Measurements from ENCODE around the gene AGTR1.

The AGTR1 gene

DNA sequence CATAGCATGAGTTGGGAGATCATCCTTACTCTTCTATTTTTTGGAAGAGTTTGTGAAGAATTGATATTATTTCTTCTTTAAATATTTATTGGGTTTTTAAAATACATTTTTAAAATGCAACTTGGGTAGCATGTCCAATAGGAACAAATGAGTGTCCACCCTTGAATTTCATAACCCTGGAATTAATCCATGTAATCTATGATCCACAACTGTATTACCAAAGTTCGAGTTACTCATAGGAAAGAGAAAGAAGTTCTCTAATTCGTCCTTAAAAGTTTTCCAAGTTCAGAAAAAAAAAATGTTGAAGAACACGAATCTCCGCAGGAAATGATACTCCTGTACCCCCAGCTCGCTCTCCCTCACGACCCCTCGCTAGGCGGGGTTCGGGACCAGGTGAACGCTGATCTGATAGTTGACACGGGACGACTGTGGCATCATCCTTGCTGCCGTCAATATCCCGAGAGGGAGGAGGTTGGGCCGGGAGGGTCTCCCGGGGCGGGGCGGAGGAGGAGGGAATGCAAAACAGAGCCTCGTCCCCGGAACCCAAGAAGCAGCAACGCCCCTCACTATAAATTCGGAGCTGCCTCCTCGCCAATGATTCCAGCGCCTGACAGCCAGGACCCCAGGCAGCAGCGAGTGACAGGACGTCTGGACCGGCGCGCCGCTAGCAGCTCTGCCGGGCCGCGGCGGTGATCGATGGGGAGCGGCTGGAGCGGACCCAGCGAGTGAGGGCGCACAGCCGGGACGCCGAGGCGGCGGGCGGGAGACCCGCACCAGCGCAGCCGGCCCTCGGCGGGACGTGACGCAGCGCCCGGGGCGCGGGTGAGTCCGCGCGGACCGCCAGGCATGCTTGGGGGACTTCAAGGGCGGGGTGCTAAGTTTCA is at the start of gene AGTR1:
Gene AGTR1 (plus strand): TSS at position 598 of the 884 bp plus-strand sequence. CDS start 43,133 bp downstream, outside the sequence.
- DNase-seq, result no peak

DNA sequence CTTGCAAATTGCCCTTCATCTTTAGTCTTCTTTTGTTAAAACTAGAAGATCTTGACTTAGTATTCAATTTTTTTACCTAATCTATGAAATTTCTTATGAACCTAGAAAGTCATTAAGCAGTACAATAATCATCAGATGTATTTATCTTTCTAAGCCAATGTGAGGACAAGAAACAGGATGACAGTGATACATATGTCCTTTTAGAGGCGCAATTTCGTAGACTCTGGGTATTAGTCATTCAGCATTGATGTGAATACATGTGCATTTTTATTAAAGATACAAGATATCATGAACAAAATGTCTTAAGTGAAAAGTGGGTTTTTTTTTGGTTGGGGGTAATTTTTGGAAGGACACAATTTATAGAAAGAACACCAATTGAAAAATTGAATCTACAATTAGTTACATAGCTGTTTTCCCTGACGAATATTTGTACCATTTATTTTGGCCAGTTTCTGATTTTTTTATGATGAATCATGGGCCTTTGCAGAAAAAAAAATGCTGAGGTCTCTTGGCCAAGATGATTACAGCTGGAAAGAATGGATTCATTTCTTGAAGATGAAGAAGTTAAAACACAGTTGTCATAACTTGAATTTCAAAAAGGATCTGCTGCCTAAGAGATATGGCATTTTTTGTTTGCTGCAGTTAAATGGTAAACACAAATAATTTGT is 48.9 kb upstream of the AGTR1 start:
- DNase-seq, result no peak

DNA sequence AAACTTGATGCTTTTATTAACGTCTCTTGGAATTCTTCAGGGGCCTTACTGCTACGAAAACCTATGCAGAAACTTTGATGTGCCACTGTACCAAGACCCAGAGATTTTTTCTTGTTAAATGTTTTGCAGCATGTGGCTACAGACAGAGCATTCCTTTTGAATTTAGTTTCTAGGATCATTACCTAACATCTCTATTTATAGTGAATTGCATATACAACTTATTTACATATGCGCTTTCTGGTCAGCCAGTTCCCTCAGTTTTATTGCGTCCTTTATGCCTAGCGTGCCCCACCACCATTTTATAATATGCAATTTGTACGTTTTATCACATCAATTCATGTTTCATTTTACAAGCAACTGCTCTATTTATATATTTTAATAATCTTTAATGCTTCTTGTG is 46.2 kb upstream of the AGTR1 start:
- DNase-seq, result no peak

DNA sequence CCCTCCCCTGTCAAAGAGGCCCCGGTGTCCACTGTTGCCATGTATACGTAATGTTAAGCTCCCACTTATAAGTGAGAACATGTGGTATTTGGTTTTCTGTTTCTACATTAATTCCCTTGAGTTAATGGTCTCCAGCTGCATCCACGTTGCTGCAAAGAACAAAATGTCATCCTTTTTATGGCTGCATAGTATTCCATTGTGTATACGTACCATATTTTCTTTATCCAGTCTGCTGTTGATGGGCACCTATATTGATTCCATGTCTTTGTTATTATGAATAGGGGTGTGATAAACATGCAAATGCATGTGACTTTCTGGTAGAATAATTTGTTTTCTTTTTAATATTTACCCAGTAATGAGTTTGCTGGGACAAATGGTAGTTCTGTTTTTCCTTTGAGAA is 43.3 kb upstream of the AGTR1 start:
- no peak for DNase-seq

DNA sequence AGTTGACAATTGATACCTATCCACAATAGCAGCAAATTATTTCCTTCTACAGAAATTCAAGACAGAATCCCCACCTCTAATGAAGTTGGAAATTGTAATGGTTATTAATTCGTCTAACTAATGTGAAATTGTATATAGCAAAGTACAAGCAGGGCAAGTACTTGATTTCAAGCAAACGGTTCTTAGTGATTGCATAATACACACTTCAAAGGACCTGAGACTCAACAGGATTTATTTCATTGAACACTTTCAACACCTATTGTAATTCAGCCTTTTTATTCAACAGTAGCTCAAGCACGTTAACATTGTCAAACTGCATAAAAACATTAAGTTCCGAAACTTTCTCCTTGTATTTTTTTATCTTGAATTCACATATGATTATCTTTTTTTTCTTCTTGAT is 40.2 kb upstream of the AGTR1 start:
- no peak for DNase-seq

DNA sequence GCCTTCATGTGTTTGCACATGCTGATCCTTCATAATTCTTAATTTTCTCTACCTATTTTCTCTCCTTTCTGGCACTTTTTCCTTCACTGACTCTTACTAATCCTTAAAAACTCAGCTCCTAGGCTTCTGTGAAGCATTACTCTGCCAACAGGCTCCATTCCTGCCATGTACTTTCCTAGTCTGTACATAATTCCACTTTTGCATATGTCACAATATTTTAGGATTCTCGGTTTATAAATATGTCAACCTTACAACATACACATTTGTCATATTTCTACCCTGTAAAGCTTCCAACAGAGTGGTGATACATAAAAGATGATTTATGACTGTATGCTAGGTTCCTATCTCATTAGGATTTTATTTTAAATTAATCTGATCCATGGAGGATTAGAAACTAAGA is 38.2 kb upstream of the AGTR1 start:
- no peak for DNase-seq

DNA sequence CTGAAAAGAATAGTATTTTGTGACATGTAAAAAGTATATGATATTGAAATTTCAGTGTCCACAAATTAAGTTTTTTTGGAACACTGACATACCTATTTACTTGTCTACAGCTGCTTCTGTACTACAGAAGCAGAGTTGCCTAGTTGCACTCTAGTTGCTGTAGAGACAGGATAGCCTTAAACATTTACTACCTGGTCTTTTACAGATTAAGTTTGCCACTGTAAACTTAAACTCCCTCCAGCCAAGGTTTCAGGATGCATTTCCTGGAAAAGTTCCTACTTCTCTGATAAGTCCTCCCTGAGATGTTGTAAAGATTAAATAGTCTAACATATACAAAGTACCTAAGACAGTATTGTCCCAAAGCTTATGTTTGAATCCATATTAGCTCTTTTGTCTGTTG is 17.4 kb upstream of the AGTR1 start:
- no peak for DNase-seq

DNA sequence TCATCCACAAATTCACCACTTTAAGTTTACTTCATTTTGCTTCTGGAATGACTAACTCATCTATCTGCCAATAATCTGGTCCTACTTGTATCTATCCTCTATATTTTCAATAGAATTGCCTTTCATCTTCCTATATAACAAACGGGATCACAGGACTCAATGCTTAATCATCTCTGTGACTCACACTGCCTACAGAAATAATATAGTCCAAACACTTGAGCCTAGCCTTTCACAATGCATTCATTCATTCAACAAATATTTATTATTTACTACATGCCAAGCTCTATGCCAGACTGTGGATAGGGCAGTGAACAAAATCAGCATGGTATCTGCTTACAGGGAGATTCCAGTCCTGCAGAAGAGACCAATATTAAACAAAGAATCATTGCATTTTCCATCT is 16.6 kb upstream of the AGTR1 start:
- DNase-seq, result no peak

DNA sequence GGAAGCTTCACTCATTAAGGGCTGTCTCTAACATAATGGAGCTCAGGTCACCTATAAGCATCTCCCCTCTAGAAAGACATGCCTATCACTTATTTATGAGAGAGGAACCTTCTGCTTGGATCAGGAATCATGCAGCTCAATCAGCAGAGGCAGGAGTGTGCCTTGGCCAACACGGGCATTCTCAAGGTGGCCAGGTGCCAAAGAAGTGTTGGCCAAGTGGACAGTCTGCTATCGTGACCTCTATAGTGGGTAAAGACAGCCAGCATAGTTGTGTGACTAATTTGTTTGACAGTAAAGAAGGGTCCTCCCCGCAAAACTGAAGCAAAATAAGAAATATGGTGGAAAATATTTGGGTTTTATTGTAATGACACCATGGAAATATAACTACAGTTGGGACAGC is 14.7 kb upstream of the AGTR1 start:
- no peak for DNase-seq

DNA sequence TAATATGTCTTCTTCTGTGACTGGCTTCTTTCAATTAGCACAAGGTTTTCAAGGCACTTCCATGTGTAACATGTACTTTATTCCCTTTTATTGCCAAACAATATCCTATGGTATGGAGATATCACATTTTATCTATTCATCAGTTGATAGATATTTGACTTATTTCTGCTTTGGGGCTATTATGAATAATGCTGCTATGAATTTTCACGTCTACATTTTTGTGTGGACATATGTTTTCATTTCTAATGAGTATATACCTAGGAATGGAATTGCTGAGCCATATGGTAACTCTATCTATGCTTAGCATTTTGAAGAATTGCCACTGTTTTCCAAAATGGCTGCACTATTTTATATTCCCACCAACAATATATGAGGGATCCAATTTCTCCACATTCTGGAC is 3.6 kb upstream of the AGTR1 start:
- no peak for DNase-seq

DNA sequence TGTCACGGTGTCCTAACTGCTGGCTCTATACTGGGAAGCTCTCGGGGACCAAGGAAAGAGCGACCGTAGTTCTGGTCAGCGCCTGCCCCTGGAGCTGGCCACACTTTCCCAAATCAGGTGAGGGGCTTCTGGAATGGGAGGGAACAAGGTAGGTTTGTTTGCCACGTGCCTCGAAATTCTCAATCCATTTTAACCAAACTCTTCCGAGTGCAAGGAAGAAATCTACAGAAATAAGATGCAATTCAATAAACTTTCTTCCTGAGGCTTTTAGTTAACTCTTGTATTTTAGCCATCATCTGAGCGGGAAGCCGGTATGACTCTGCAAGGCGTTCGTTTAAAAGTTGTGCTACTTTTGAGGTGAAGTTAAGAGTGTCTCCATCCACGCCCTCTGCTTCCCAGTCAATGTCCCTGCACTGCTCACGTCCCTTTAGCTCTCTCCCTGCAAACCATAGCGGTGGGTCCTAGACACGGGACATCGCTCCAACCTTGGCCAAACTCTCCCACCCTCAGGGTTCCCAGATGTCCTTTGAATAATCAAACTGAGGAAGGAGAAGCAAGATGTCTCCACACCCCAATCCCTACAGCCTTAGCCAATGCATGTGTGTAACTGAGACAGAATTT is 597 bp downstream of the AGTR1 start:
- no peak for DNase-seq

DNA sequence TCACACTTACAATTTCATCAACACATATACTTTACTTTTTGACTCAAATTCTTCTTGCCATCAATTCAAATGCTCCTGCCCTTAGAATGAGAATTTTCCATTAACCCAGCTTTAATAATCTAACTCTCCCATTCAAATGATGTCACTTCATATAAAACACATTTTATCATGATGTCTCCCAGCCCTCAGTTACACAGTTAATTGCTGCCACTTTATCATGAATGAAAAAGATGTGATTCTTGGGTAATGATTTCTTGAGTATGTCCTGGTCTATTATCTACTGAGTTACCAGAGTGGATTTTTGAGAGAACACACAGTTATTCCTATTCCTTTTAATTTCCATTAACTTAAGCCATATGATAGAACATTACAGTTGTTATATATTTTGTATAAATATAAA is 7.6 kb downstream of the AGTR1 start:
- no peak for DNase-seq

DNA sequence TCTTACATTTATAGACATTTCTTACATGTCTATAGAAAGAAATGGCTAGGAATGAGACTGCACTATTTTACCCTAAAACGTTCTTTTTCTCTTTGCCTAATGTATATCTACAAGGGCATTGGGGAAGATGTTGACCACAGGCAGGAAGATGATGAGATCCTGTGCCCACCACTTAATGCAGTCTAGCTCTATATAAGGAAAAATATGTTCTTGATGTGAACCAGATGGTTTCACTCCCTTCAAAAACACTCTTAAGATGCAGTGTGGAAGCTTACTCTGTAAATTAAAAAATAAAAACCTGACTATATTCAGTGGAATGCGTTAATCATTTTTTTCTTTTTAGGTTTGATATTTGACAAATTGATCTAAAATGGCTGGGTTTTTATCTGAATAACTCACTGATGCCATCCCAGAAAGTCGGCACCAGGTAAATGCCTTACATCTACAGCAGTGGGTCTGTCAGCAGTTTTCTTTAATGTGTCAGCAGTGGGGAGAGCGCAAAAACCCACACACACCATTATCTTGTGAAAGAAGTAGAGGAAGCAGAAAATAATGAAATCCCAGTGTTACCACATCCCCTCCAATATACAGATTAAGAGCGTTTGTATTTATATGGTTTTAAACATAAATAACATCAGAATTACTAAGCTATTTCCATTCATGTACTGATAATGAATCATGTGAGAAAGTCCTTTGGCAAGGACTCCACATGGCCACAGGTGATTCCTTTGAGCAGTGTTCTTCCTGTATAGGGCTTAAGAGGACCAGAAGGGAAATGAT is 10.1 kb downstream of the AGTR1 start:
- DNase-seq, result no peak

DNA sequence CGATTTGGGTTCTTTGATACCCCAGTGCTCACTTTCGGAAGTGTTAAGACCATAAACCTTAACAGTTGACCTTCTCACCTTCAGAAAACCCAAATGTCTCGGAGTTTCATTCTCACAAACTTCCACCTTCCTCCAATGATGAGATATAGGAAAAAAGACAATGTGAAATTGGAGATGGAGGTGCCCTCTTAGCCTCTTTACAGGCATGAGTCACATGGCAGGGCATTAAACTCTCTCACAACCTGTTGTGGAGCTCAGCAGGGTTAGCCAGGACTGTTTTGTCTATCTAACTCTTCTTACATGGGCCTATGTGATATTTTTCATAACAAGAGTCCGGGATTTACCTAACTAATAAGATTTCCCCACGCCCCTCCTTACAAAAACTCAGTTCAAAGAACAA is 10.7 kb downstream of the AGTR1 start:
- no peak for DNase-seq

DNA sequence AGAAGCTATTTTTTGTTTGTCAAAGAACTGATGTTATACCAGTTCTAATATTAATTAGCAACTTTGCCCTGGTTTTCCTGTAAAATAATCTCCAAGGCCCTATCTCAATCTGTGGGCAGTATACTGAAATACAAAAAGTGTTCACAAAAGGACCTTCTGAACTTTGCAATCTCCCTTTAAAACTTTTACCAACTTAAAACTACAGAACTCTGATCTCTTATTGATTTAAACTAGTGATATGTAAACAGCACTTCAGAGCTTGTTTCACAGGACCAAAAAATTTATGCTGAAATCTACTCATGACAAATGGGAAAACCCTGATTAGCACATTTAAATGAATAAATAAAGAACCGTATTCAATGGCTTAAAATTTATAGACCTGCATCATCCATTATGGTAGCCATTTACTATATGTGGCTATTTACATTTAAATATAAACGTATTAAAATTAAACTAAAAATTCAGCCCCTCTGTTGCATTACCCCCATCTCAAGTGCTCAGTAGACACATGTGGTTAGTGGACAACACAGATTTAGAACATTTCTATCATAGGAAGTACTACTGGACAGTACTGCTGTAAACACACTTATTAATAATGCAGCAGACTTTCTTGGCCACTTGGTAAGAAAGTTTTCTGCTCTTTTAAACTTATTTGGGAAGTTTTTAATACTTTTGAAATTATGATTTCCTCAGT is 12.0 kb downstream of the AGTR1 start:
- DNase-seq, result no peak

DNA sequence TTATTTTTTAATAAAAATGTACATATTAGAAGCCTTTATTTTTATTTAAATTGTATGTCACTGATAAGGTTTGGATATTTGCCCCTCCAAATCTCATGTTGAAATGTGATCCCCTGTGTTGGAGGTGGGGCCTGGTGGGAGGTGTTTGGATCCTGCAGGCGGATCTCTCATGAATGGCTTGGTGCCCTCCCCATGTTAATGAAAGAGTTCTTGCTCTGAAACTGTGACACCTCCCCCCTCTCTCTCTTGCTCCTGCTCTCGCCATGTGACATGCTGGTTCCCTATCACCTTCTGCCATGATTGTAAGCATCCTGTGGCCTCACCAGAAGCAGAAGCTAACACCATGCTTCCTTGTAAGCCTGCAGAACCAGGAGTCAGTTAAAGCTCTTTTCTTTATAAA is 13.0 kb downstream of the AGTR1 start:
- no peak for DNase-seq

DNA sequence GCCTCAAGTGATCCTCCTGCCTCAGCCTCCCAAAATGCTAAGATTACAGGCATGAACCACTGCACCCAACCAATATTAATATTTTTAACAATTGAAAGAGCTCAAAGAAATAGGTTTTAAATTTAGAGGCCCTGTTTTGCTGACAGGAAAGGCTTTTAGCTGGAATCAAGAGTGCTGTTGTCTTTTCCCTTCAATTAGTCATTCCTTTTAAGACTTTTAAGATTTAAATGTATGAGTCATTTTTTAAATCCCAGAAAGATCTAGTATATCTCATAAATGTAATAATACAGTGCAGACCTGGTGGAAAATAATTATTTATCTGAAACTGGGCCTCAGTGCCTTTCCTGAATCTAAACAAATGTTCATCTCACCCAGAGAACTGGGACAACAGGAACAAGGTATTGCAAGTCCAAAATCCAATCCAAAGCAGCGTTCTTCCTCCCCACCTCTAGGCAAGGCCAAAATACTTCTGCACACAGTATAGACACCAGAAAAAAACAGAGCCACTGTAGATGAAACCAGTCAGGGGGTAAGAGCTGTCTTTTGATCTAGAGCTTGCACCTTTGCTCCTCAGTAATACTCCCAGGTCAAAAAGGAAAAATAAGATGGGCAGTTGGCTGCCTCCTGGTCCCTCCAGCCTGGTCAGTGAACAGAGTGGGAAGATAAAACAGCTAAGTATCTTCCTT is 14.4 kb downstream of the AGTR1 start:
- no peak for DNase-seq

DNA sequence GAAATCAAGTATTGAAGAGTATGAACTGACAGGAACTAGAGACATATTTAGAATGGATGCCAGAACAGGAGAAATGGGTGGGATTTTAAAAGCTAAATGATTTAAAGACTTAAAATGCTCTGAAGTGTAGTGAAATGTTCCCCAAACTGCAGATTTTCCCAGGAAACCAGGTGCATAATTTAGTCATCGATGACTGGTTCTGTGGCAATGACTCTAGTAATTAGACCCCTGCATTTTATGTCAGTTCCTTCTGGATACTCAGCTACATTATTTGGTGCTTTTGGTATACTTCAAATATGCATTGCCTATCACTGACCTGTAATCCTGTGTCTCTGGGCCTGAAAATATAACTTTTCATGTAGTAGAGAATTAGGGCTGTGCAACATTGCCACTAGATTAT is 16.8 kb downstream of the AGTR1 start:
- no peak for DNase-seq

DNA sequence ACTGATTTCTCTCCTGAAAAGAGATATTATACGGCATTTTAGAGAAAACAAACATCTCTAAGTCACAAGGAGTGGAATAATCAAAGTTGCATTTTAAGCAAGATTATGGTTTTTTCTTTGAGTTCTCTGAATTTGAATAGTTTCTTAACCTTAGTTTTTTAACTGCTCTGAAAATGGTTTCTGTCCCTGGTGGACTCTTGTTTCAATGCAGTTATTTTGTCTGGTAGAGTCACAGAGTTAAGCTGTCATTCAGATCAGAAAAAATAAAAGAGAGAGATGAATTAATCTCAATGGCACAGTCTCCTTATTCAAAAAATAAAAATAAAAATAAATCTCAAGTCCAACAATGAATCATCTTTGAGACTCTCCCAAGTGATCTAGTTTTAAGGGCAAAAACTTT is 19.0 kb downstream of the AGTR1 start:
- DNase-seq, result no peak

DNA sequence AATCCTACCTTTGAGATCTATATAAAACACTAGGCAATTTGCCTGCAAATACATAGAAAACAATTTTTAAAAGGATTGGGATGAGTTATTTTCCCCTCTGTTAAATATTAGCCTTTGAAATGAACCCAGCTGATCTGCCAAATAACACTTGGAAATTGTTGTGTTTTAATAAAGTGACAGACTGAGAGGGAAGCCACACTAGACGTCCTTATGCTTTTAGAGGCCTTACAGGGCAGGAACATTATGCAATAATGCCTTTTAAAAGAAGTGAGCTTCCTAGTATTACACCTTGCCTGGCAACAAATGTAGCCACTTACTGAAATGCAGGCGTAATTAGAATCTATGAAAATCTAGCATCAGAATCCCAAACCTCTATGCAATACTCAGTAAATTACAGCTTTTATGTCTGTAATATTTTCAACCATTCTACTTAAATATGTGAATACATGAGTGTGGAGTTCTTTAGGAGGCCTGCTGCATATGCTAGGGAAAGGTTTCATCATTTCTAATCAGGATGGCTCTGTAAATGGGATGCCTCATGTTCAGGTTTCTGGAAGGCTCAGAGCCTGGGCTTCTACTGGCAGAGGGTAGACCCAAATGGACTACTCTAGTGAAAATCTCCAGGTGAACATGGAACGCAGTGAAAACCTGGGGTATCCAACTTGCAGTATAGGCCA is 20.3 kb downstream of the AGTR1 start:
- no peak for DNase-seq
